Hematopoietic multipotent progenitor cell treated with erythropoietin and hydrocortisone succinate and interleukin-3 and kit ligand, for 15 days (in vitro differentiated cells): ENCODE results near the gene DHCR24.
"Not testable (repeated sequence)": the region's sequence is repeated elsewhere in the genome, so short reads cannot be mapped to it uniquely, and the experiment has no call there.

Experiments
- DNase-seq: peaks from one replicate; pipeline ENCODE4 v3.0.0-alpha.2; 2015; ENCODE audit warnings: low spot score

DHCR24 gene

GRCh38 chr1:54888080-54888733, 1.2 kb upstream of the DHCR24 start:
- no peak for DNase-seq

- DNase-seq = no peak
Measured at GRCh38 chr1:54887665-54888071, 673 bp upstream of the DHCR24 start.

GRCh38 chr1:54885807-54886723, 930 bp downstream of the DHCR24 start:
- DNase-seq = no peak

- no peak for DNase-seq
Measured at GRCh38 chr1:54885237-54885679, 1.7 kb downstream of the DHCR24 start.

- DNase-seq = no peak
Measured at GRCh38 chr1:54884768-54885167, 2.2 kb downstream of the DHCR24 start.

GRCh38 chr1:54884135-54884586, 2.8 kb downstream of the DHCR24 start:
- DNase-seq = no peak

- DNase-seq = no peak
Measured at GRCh38 chr1:54883349-54884102, 3.5 kb downstream of the DHCR24 start.

- no peak for DNase-seq
Measured at GRCh38 chr1:54882519-54882918, 4.5 kb downstream of the DHCR24 start.

GRCh38 chr1:54881604-54882003, 5.4 kb downstream of the DHCR24 start:
- DNase-seq = not testable (repeated sequence)

GRCh38 chr1:54879872-54880271, 7.1 kb downstream of the DHCR24 start:
- no peak for DNase-seq

- no peak for DNase-seq
Measured at GRCh38 chr1:54876814-54877213, 10.2 kb downstream of the DHCR24 start.

- DNase-seq = no peak
Measured at GRCh38 chr1:54875000-54875399, 12.0 kb downstream of the DHCR24 start.

GRCh38 chr1:54874079-54874830, 12.7 kb downstream of the DHCR24 start:
- DNase-seq = no peak

GRCh38 chr1:54872036-54872331, 15.0 kb downstream of the DHCR24 start:
- DNase-seq = no peak

- DNase-seq = no peak
Measured at GRCh38 chr1:54871275-54872035, 15.5 kb downstream of the DHCR24 start.

GRCh38 chr1:54870869-54871268, 16.1 kb downstream of the DHCR24 start:
- no peak for DNase-seq

GRCh38 chr1:54869173-54869851, 17.7 kb downstream of the DHCR24 start:
- no peak for DNase-seq

GRCh38 chr1:54867717-54868057, 19.3 kb downstream of the DHCR24 start:
- DNase-seq = no peak

GRCh38 chr1:54866801-54867716, 19.9 kb downstream of the DHCR24 start:
- DNase-seq = no peak
